MCF 10A (cell line): ENCODE data around the gene PDE1A. TPM values are rescaled to one million over a fixed set of nuclear protein-coding genes. Genes with fewer than 3 reads are reported as not detected.

ENCODE experiments used
- BruUV-seq: library from RNA; stranded (reverse); fragments of 400-500 nt; replicated peaks from 2 replicates; lab custom pipeline; 2021; lab: Mats Ljungman, UMichigan
- CTCF ChIA-PET: fragments of 300-600 bp; sonication (Branson Sonifier 250); formaldehyde crosslinking; extraction: SDS; loops from one replicate; lab custom pipeline; 2021; ENCODE audit warnings: antibody characterized with exemption, inconsistent platforms; lab: Yijun Ruan, JAX
- POLR2A ChIA-PET: fragments of 300-600, 350-650 bp; sonication (Branson Sonifier 250); formaldehyde crosslinking; extraction: SDS; loops from one replicate; lab custom pipeline; 2020; ENCODE audit warnings: antibody characterized with exemption, inconsistent platforms; lab: Yijun Ruan, JAX
- DNase-seq: peaks from one replicate; pipeline ENCODE4 v3.0.0-alpha.2; 2018; ENCODE audit not compliant: unreplicated experiment
- H3K27ac Mint-ChIP-seq: one replicate; pipeline ENCODE4 v1.8.0; 2022; ENCODE audit warnings: mild to moderate bottlenecking, low read depth, mixed read lengths; ENCODE audit not compliant: unreplicated experiment
- H3K27me3 Mint-ChIP-seq: one replicate; pipeline ENCODE4 v1.8.0; 2022; ENCODE audit warnings: mixed read lengths; ENCODE audit not compliant: insufficient read depth, unreplicated experiment
- H3K36me3 Mint-ChIP-seq: one replicate; pipeline ENCODE4 v1.8.0; 2022; ENCODE audit warnings: mild to moderate bottlenecking, moderate library complexity, mixed read lengths; ENCODE audit not compliant: insufficient read depth, unreplicated experiment
- H3K4me1 Mint-ChIP-seq: one replicate; pipeline ENCODE4 v1.8.0; 2022; ENCODE audit warnings: mixed read lengths; ENCODE audit not compliant: insufficient read depth, unreplicated experiment
- H3K4me3 Mint-ChIP-seq: one replicate; pipeline ENCODE4 v1.8.0; 2022; ENCODE audit warnings: mild to moderate bottlenecking, moderate library complexity, mixed read lengths; ENCODE audit not compliant: unreplicated experiment
- H3K9me3 Mint-ChIP-seq: one replicate; pipeline ENCODE4 v1.8.0; 2022; ENCODE audit warnings: mixed read lengths; ENCODE audit not compliant: unreplicated experiment
- CTCF ChIP-seq: fragments of 200-600 bp; IDR thresholded peaks from one replicate; pipeline ENCODE4 v1.8.0; 2022; ENCODE audit warnings: antibody characterized with exemption, mild to moderate bottlenecking; ENCODE audit not compliant: unreplicated experiment
- intact Hi-C: fragments of 100-400 bp; cut with micrococcal nuclease; formaldehyde crosslinking; loops from 2 replicates; pipeline ENCODE4 v1.14.1; 2022
- total RNA-seq: library from RNA; stranded (reverse); gene quantifications from 2 replicates; pipeline ENCODE4 v1.2.3, GENCODE V29; 2022

Gene PDE1A
- total RNA-seq, 1 experiment from 2014 or later: 0.30 TPM

GRCh38 chr2:182247831-182248230 lies 179.0 kb downstream of the PDE1A start:
- intact Hi-C loops: no loop called here
- CTCF ChIA-PET: no interaction called here
- no TSS peak for BruUV-seq
- Mint-ChIP-seq H3K27ac (no peak overlapping the region), H3K4me1 (no peaks in the 10 kb centered on the region), H3K4me3 (no peak overlapping the region), H3K9me3 (no peaks in the 10 kb centered on the region), H3K27me3 (no peaks in the 10 kb centered on the region), H3K36me3 (no peaks in the 10 kb centered on the region)
- no peak for TF ChIP-seq CTCF
- no peak for DNase-seq
- POLR2A ChIA-PET: no interaction called here

GRCh38 chr2:182245963-182246362 lies 180.9 kb downstream of the PDE1A start:
- ChIA-PET CTCF (interaction anchor here (2.2 kb wide), 1 partner anchor 403 kb away, joined by 7 read pairs; no protein-coding TSS in a partner anchor), POLR2A (interaction anchor here (0.6 to 0.7 kb wide), 2 partner anchors 68 to 245 kb away, joined by 4 read pairs; no protein-coding TSS in a partner anchor)
- Mint-ChIP-seq H3K4me1 (peaks cover 2% of the 10 kb centered on the region), H3K36me3 (peaks cover 3% of the 10 kb centered on the region), H3K27me3 (no peaks in the 10 kb centered on the region), H3K27ac (no peak overlapping the region), H3K4me3 (no peak overlapping the region), H3K9me3 (no peaks in the 10 kb centered on the region)
- DNase-seq: no peak
- BruUV-seq: no TSS peak
- TF ChIP-seq CTCF: no peak
- intact Hi-C loops: no loop called here

GRCh38 chr2:182242609-182243008 lies 184.2 kb downstream of the PDE1A start:
- Mint-ChIP-seq H3K27ac (no peak overlapping the region), H3K36me3 (peaks cover 7% of the 10 kb centered on the region), H3K4me3 (no peak overlapping the region), H3K27me3 (no peaks in the 10 kb centered on the region), H3K4me1 (peaks cover 6% of the 10 kb centered on the region), H3K9me3 (no peaks in the 10 kb centered on the region)
- no peak for TF ChIP-seq CTCF
- no peak for DNase-seq
- intact Hi-C loops: no loop called here
- POLR2A ChIA-PET: no interaction called here
- CTCF ChIA-PET: interaction anchor here (4.4 kb wide), 1 partner anchor 406 kb away, joined by 39 read pairs; no protein-coding TSS in a partner anchor
- BruUV-seq: no TSS peak

- ChIA-PET CTCF (interaction anchor here (1.5 to 4.4 kb wide), 2 partner anchors 15 to 407 kb away, joined by 3 to 39 read pairs; no protein-coding TSS in a partner anchor), POLR2A (no interaction called here)
- H3K4me1 Mint-ChIP-seq: peaks cover 6% of the 10 kb centered on the region
- peaks cover 7% of the 10 kb centered on the region for H3K36me3 Mint-ChIP-seq
- TF ChIP-seq CTCF: no peak
- intact Hi-C loops: no loop called here
- DNase-seq: no peak
- no TSS peak for BruUV-seq
- H3K27ac Mint-ChIP-seq: no peak overlapping the region
- no peaks in the 10 kb centered on the region for H3K9me3 Mint-ChIP-seq
- H3K4me3 Mint-ChIP-seq: no peak overlapping the region
- no peaks in the 10 kb centered on the region for H3K27me3 Mint-ChIP-seq
These were observed 184.9 kb downstream of the PDE1A start for GRCh38 chr2:182241936-182242335.
